GM21390 (cell line): Measurements from ENCODE around the gene CWC27.
"Not testable (repeated sequence)": the region's sequence is repeated elsewhere in the genome, so short reads cannot be mapped to it uniquely, and the experiment has no call there.

Experiments used
- ATAC-seq: cut with Tn5 transposase; IDR thresholded peaks from one replicate; pipeline ENCODE4 v1.9.1; 2021; ENCODE audit not compliant: unreplicated experiment

CWC27 gene

DNA sequence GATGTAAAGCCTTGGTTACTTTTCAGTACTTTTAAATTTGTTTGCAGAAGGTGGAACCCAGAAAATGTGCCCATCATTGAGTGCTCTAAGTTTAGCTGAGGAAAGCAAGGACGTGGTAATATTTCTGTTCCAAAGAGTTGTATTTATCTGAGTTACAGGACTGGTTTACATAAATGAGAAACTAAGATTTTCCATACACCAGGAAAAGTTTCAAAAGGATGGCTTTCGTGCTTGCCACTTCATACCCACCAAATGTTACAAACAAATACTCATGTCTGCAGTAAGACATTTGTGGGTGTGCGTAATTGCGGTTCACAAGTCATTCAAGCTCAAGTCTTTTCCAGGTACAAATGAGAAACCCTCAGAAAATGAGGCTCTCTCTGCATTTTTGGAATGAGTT, 68.1 kb downstream of the CWC27 start:
- ATAC-seq = no peak

DNA sequence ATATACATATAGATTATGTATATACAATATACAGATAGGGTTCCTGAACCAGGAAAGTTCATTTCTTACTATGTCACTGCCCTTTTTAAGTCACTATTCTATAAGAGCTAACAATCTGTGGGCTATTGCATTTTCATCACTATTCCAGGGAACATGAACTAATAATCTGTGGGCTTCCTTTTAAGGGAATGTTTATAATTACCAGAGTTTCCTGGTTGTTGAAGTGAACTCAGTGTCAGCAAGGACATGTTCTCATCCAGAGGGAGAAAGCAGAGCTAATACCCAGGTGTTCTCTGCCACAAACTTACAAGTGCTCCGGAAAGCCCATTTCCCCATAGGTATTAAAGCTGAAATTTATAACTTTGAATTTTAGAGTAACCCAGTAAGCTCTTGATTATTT, 69.6 kb downstream of the CWC27 start:
- ATAC-seq = no peak

DNA sequence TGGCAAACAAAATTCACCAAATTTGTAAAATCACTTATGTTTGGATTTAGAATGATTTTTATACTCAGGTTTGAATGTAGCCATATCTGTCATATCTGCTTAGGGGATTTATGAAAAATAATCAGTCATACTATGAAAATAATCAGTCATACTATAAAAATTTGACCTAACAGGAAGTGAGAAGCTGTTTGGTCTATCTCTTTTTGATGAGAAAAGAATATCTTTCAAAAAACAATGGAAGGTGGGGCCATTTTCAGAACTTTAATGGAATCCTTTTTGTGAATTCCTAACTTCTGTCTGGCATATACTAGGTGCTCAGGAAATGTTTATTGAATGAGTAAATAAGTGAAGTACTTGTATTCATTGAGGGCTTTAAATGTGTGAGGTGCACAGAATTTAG, 70.1 kb downstream of the CWC27 start:
- ATAC-seq = no peak

DNA sequence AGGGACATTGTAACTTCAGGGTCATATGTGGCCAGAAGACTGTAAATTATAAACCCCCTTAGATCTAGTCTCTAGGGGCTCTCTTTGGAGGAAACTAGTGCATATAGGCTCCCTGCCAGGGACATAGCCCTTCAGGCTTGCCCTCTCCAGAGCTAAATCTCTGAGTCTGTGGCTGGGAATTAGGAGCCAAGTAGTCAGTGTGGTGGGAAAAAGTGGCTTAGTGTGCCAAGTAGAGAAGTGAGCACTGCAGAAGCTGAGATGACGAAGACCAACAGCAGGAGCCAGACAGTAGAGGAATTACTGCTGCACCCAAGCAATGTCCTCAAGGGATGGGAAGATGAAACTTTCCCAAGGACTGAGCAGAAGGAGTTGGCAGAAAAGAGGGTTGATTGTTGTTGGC, 71.2 kb downstream of the CWC27 start:
- ATAC-seq = no peak

DNA sequence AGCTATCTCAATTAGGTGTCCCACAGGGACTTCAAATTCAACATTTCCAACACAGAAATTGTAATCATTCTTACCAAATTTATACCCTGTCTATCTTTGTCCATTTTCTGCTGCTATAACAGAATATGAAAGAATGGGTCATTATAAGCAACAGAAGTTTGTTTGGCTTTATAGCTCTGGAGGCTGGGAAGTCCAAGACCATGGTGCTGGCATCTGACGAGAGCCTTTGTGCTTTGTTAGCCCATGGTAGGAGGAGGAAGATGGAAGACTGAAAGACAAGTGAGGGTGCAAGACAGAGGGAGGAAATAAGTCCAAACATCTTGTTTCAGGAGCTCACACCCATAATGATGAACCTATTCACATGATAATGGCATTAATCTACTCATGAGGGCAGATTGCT, 72.2 kb downstream of the CWC27 start:
- no peak for ATAC-seq

DNA sequence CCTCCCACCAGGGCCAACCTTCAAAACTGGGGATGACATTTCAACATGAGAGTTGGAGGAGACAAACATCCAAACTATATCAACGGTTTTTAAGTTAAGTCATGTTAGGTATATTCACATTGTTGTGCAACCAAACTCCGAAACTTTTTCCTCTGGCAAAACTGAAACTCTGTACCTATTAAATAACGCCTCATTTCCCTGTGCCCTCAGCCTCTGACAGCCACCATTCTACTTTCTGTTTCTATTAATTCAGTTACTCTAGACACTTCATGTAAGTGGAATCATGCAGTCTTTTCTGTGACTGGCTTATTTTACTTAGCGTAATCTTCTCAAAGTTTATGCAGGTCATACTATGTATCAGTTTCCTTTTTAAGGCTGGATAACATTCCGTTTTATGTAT, 85.0 kb downstream of the CWC27 start:
- no peak for ATAC-seq

DNA sequence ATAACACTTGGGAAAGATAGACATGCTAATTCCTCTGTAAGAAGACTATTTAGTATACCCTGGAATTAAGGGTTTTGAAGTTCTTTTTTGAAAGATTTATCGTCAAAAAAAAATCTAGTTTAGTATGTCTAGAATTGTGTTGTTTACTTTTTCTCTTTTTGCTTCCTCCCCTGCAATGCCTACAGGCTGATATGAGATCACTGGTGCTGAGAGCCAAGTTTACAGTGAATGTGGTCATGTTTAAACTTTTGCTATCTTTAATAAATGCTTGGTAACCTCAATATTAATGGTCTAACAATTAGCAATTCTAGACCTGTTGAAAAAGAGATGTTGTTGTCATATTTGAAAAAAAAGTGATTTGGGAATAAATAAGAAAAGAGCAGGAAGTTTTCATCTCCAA, 86.1 kb downstream of the CWC27 start:
- no peak for ATAC-seq

DNA sequence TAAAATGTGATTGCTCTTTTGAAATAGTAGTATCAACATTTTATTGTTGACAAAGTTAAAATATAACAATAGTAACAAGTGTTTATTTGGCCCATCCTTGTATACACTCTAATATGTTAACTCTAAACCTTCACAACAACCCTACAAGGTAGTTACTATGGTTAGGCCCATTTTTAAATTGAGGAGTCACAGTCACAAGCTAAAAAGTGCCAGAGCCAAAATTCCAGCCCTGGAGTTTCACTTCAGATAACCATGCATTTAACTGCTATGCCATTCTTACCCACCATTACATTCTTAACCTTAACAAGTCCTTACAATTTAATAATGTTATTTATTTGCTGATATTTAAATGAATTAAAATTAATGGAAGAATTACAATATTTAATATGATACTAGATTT, 91.2 kb downstream of the CWC27 start:
- ATAC-seq = no peak

DNA sequence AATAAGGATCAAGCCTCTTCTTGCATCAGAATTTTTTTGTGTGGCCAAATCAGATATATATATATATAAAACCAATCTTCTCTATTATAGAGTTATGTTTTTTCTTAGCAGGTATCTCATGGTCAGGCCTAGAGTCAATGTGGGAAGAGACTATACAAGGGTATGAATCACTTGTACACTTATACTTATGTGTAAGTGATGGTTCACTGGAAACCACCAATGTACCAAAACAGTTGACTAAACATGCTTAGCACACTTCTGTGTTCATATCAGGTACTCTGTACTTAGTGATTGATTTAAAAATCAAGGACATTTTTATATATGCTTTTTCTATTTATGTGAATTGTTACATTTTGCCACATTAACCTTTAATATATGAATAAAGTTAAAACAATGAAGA, 92.6 kb downstream of the CWC27 start:
- ATAC-seq = no peak

DNA sequence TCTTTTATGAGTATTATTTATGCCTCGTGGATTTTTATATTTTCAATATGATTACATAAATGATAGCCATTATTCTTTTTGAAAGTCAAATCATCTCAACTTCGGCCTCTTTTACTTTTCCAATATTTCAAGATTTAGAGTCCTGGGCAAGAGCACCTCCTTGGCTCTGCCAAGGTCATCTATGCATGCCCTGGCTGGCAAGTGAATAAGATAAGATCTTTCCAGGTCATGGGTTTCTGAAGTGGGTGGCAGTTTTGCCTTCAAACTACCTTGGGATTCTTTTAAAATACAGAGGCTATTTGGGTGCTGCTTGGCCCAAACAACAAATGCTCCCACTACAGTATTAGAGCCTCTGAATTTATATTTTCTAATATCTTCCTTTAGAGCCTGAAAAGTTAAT, 95.4 kb downstream of the CWC27 start:
- no peak for ATAC-seq

DNA sequence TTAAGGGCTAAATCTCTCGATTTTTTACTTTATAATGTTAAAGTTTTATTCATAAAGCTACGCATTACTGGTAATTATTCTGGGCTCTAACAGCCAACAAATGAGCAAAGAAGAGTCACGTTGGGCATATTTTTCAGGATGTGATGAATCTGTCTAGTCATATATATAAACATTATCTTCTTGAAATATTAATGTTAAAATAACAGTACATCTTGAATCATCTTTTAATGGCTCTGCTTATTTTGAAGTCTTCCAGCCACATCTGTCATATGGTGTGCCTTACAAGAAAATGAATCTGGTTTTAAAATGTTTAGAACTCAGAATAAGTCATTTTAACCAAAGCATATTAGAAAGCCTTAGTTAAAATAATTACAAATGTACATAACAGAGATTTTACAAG, 96.9 kb downstream of the CWC27 start:
- ATAC-seq = no peak

DNA sequence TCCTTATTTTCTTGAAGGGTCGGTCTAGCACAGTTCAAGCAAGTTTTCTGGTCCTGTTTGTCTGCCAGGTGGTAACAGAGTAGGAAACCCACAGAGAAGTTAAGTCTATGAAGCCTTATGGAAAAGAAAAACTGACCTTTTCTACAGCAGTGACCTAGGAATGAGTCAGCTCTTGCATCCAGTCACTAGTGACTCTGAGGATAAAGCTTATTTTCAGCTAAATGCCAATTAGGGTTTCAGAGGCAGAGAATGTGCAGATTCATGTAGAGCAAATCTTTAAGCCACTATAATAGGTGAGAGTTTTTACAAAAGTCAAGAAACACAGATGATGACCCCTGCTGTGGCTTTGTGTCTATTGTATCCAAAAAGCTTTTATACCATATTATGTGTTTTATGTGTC, 100.7 kb downstream of the CWC27 start:
- ATAC-seq = no peak

DNA sequence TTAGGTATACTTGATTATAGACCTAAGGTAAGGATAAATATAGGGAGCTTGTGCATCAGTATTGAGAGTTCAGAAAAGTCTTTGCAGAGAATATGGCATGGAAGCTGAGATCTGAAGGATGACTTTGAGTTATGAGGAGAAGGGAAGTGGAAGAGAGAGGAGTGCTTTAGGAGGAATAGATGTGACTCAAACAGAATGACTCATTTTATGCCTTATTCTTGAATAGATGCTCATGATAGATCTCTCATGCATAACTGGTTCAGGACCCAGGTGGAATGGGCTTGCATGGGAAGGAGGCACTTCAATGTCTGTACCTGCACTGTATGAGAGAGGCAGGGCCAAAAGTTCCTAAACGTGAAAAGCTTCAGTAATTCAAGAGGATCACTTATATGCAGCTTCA, 103.3 kb downstream of the CWC27 start:
- no peak for ATAC-seq

DNA sequence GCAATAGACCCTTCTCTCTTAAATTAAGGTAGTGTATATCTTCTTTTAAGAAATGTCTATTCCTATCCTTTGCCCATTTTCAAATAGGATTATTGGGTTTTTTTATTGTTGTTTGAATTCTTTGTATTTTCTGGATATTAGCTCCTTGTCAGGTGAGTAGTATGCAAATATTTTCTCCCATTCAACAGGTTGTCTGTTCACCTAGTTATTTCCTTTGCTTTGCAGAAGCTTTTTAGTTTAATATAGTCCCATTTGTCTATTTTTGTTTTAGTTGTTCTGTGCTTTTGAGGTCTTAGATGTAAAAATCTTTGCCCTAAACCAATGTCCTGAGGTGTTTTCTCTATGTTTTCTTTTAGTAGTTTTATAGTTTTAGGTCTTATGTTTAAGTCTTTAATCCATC, 104.7 kb downstream of the CWC27 start:
- no peak for ATAC-seq

DNA sequence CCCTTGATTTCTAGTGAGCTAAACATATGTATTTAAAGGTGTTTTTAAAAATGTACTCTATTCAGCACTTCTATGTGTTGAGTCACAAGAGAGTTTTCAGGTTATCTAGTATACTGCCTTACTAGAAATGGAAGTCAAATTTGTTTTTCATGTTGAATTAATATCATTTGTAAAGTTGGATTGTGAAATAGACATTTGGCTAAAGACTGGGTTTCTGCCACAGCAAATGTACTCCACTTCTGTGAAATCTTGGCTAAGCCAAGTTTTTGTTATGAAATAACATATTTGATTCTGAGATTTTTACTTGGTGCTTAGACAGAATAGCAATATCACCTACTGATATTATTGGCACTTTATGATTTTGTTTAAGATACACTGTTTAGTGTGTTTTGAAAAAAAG, 106.0 kb downstream of the CWC27 start:
- no peak for ATAC-seq

DNA sequence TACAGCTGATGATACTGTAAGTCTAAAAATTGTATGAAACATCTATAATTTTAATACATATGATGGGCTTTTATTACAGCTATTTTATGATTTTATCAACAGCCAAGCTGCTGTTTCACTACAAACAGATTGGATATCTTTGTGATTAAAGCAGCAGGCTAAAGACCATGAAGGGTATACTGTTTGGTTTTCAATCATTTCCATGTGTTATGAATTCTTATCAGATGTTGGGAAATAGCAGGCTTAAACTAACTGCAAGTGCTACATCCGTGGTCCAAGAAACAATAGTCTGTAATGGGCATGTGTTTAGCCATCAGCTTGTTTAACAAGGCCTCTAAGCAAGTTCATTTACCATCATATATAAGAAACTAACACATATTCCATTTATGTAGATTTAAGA, 107.5 kb downstream of the CWC27 start:
- no peak for ATAC-seq

DNA sequence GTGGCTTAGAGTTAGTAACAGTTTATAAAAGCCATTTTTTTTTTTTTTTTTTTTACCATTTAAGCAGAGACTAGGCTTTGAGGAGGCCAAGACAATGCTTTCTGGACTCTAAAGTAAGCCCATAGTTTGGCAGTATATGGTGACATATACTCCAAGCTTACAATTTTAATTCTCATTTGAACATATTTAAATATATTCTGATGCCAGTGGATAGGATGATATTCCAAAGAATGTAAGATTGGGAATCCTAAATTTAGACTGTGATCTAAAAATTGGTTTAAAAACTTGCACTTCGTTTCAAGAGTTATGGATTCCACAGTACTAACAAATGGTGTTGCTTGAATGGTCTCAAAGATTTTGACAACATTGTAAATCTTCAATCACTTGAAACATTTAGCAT, 112.1 kb downstream of the CWC27 start:
- no peak for ATAC-seq

DNA sequence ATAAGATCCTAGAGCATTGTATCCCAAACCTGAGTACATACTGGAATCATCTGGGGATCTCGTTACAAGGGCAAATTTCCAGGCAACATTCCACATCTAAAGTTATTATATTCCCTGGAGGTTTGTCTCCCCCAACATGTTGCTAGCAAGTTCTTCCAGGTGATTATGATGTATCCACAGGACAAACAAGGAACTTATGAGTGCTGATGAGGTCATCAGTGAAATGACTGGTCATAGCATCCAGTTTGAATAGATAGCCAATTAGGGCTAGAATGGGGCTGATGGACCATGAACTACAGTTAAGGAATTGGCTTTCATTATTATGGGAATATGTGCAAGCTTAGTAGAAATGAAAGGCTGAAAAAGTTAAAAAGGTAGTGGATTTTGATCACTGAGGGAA, 115.2 kb downstream of the CWC27 start:
- ATAC-seq = no peak

DNA sequence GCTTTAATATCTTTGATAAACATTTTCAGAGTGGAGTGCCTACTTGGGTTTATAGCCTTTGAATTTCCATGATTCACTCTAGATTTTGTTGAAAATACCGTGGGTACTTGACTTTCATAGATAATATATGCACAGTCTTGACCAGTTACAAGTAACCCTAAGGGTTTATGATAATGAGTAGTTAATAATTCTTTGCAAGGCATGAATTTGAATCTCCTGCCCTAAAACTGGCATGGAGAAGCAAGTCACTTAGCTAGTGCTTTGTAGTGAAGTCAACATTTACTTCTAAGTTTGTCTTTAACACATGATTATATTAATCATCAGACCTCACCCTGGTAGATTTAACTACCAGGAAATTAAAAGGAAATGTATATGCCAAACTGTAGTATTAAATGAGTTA, 115.8 kb downstream of the CWC27 start:
- no peak for ATAC-seq

DNA sequence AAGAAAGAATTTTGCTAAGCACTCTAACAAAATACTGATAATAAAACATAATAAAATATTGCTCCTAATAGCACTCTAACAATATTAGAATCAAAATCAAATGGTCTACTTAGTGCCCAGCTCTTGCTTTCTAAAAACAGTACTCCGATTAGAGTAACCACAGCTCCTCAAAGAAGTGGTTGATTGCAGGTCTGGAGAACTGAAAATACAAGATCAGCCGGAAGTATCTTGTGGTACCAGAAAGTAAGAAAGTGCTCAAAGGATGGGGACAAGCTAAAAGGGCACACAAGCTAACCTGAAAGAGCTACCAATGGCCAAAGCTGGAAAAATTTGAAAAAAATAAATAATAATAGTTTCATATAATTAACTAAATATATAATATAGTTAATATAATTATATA, 119.2 kb downstream of the CWC27 start:
- ATAC-seq = no peak

DNA sequence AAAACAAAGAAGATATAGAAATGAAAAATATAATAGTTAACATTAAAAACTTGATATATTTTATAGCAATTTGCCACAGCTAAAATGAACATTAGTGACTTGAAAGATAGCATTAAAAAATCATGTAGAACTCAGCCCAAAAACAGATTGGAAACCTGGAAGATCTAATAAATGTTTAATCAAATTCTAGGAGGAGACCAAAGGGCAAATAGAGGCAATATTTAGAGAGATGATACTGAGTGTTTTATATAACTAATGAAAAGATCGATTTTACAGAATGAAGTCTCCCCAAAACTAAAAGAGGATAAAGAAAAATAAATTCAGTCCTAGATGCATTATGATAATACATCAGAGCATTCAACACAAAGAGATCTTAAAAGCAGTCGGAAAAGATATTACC, 127.0 kb downstream of the CWC27 start:
- ATAC-seq = no peak

DNA sequence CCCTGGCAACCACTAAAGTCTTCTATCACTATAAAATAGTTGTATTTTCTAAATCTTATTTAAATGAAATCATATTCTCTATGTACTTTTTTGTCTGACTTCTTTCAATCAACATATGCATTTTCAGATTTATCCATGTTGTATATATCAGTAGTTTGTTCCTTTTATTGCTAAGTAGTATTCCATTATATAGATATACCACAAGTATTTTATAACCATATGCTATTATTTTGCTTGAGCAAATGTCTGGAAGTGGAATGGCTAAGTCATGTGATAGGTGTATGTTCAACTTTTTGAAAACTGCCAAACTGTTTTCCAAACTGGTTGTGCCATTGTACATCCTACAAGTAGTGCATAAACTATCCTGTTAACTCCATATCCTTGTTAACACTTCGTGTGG, 131.1 kb downstream of the CWC27 start:
- no peak for ATAC-seq

DNA sequence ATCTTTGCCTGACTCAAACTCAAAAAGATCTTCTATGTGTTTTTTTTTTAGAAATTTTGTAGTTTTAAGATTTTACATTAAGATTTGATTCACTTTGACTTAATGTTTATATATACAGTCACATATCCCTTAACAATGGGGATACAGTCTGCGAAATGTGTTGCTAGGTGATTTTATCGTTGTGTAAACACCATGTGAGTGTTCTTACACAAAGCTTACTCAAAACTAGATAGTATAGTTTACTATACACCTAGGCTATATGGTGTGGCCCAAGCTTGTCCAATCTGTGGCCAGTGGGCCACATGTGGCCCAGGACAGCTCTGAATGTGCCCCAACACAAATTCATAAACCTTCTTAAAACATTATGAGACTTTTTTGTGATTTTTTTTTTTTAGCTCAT, 131.9 kb downstream of the CWC27 start:
- ATAC-seq = no peak

DNA sequence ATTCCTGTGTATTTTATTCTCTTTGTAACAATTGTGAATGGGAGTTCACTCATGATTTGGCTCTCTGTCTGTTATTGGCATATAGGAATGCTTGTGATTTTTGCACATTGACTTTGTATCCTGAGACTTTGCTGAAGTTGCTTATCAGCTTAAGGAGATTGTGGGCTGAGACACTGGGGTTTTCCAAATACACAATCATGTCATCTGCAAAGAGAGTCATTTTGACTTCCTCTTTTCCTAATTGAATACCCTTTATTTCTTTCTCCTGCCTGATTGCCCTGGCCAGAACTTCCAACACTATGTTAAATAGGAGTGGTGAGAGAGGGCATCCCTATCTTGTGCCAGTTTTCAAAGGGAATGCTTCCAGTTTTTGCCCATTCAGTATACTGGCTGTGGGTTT, 138.7 kb downstream of the CWC27 start:
- not testable (repeated sequence) for ATAC-seq
